ENCODE data around the gene KDM6B.

Gene KDM6B

GRCh38 chr17:7841396-7841914, 7.4 kb downstream of the KDM6B start:
- peak; percentile 10 for DNase-seq

GRCh38 chr17:7841915-7842379, 7.9 kb downstream of the KDM6B start:
- DNase-seq = peak; percentile 23

- peak; percentile 58 for DNase-seq
These were observed 8.6 kb downstream of the KDM6B start for GRCh38 chr17:7842380-7843256.

DNA sequence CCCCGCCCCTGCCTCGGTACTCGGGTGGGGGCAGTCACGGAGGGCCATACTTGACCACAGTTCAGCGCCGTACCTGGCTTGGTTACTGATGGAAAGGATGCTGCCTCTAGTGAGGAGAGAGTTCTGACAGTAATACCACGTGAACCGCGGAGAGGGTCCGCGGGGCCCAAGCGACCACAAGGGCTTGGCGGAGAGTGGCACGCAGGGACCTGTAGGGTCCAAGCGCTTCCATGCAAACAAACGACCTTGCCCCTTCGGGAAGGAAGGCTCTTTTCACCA, 9.2 kb downstream of the KDM6B start:
- DNase-seq = no peak

DNA sequence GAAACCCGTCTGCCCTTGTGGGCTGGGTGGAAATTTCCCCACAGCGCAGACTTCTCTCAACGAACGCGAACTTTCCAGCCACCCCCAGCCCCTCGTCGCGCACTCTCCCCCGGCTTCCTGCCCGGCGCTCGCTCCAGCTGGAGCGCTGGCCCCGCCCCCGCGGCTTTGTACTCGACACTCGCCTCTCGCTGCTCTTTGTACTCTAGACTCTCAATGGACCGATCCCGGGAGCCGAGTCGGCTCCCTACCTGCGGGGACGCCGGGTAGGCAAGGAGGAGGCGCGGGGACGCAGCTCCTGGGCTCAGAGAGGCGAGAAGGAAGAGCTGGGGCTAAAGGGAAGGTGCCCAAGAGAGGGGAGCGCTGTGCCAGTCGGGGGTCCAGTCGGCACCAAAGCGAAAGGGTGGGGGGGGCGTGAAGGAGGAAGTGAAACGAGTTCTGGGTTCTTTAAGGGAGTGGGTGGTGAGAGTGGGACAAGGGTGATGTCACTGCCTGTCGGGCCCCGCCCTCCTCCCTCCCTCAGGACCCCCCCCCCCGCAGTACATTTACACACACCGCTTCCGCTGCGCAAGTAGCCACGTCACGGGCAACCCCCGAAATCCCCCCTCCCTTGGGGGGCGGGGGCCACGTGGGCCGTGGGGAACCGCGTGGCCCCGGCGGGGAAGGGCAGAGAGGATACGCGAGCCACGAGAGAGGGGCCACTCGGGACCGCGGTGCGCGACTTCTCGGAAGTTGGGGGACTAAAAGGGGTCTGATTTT, 9.7 kb downstream of the KDM6B start:
- peak; percentile 43 for DNase-seq

- DNase-seq = peak; percentile 52
These were observed 10.5 kb downstream of the KDM6B start for GRCh38 chr17:7844292-7845154.

GRCh38 chr17:7845359-7846062, 11.5 kb downstream of the KDM6B start:
- DNase-seq = no peak

DNA sequence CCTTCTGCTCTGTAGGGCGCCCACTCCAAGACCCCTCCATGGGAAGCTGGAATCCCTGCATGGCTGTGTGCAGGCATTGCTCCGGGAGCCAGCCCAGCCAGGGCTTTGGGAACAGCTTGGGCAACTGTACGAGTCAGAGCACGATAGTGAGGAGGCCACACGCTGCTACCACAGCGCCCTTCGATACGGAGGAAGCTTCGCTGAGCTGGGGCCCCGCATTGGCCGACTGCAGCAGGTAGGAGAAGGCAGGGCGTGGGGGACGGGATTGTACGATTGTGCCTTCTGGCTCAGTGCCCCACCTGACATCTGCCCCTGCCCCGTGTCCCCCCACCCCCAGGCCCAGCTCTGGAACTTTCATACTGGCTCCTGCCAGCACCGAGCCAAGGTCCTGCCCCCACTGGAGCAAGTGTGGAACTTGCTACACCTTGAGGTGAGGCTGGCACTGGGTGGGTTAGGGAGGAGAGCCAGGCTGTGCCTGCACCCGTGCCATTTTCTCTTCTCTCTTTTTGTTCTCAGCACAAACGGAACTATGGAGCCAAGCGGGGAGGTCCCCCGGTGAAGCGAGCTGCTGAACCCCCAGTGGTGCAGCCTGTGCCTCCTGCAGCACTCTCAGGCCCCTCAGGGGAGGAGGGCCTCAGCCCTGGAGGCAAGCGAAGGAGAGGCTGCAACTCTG, 12.2 kb downstream of the KDM6B start:
- DNase-seq = no peak

DNA sequence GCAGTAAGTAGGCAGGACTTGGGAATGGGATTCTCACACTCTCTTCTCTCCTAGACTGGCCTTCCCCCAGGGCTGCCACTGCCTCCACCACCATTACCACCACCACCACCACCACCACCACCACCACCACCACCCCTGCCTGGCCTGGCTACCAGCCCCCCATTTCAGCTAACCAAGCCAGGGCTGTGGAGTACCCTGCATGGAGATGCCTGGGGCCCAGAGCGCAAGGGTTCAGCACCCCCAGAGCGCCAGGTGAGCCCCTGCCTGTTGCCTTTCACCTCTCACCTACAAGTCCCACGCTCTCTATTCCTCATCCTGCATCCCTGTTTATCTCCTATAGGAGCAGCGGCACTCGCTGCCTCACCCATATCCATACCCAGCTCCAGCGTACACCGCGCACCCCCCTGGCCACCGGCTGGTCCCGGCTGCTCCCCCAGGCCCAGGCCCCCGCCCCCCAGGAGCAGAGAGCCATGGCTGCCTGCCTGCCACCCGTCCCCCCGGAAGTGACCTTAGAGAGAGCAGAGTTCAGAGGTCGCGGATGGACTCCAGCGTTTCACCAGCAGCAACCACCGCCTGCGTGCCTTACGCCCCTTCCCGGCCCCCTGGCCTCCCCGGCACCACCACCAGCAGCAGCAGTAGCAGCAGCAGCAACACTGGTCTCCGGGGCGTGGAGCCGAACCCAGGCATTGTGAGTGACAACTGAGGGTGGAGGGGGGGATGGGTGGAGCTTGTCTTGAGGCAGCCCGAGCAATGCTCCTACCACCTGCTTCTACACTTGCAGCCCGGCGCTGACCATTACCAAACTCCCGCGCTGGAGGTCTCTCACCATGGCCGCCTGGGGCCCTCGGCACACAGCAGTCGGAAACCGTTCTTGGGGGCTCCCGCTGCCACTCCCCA, 13.0 kb downstream of the KDM6B start:
- no peak for DNase-seq

GRCh38 chr17:7848131-7848579, 14.1 kb downstream of the KDM6B start:
- DNase-seq = no peak

GRCh38 chr17:7848739-7849129, 14.7 kb downstream of the KDM6B start:
- DNase-seq = no peak

- DNase-seq = no peak
These were observed 15.2 kb downstream of the KDM6B start for GRCh38 chr17:7849130-7849750.

- DNase-seq = no peak
These were observed 15.9 kb downstream of the KDM6B start for GRCh38 chr17:7849751-7850504.

- DNase-seq = no peak
These were observed 16.9 kb downstream of the KDM6B start for GRCh38 chr17:7850701-7851437.

DNA sequence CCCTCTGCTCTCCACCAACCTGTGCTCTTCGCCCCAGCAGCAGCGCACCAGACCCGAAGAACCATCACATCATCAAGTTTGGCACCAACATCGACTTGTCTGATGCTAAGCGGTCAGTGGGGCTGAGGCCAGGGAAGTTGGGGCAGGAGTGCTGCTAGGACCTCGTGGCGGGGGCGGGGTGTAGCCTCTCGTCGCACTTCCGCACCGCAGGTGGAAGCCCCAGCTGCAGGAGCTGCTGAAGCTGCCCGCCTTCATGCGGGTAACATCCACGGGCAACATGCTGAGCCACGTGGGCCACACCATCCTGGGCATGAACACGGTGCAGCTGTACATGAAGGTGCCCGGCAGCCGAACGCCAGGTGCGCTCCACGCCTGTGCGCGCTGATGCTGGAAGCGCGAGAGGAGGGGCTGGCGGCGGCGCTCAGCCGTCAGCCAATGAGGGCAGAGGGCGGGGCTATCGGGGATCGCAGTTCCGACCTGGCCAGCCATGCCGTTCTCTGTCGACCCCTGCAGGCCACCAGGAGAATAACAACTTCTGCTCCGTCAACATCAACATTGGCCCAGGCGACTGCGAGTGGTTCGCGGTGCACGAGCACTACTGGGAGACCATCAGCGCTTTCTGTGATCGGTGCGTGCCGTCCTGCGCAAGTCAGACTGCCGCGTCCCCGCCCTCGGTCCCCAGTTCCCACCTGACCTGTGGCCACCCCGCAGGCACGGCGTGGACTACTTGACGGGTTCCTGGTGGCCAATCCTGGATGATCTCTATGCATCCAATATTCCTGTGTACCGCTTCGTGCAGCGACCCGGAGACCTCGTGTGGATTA, 17.6 kb downstream of the KDM6B start:
- DNase-seq = peak; percentile 17

- DNase-seq = no peak
These were observed 18.2 kb downstream of the KDM6B start for GRCh38 chr17:7852262-7852670.

DNA sequence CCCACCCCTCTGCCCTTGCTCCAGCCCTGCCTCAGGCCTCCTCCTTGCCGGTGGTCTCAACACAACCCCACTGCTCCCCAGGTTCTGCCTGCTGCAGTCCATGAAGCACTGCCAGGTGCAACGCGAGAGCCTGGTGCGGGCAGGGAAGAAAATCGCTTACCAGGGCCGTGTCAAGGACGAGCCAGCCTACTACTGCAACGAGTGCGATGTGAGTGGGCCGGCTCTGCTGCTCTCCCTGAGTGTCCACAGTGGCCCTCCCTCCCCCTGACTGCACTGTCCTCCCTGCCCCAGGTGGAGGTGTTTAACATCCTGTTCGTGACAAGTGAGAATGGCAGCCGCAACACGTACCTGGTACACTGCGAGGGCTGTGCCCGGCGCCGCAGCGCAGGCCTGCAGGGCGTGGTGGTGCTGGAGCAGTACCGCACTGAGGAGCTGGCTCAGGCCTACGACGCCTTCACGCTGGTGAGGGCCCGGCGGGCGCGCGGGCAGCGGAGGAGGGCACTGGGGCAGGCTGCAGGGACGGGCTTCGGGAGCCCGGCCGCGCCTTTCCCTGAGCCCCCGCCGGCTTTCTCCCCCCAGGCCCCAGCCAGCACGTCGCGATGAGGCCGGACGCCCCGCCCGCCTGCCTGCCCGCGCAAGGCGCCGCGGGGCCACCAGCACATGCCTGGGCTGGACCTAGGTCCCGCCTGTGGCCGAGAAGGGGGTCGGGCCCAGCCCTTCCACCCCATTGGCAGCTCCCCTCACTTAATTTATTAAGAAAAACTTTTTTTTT, 19.1 kb downstream of the KDM6B start:
- DNase-seq = no peak
